Heart left ventricle (tissue), 16 donors: ENCODE data around the gene GFI1B. TPM values are rescaled to one million over a fixed set of nuclear protein-coding genes. Genes with fewer than 3 reads are reported as not detected.
"Not testable (repeated sequence)": the region's sequence is repeated elsewhere in the genome, so short reads cannot be mapped to it uniquely, and the experiment has no call there.

Experiments
- ATAC-seq, 4 donors: fragments of 200-7000 bp; cut with Tn5 transposase; one replicate each; pipeline ENCODE4 v1.9.1; 2020 to 2022; ENCODE audit warnings: moderate library complexity in 4 of 4, mild to moderate bottlenecking in 3 of 4, moderate number of reproducible peaks in 1 of 4
- DNase-seq, 5 donors: peaks; one replicate each; pipeline ENCODE4 v3.0.0-alpha.2; 2020
- H3K27ac ChIP-seq, 12 donors: fragments of 200-600 bp; sonication (generic) in 4 of 12; one replicate each; pipeline versions ENCODE4 v1.5.0 to v1.8.0; 2016 to 2022; ENCODE audit warnings: mild to moderate bottlenecking in 2 of 12
- H3K27me3 ChIP-seq, 9 donors: fragments of 200-600 bp; sonication (generic) in 2 of 9; one replicate each; pipeline versions ENCODE4 v1.5.1 to v1.8.0; 2016 to 2022; ENCODE audit warnings: mild to moderate bottlenecking in 3 of 9
- H3K36me3 ChIP-seq, 9 donors: fragments of 200-600 bp; sonication (generic) in 2 of 9; one replicate each; pipeline versions ENCODE4 v1.5.0 to v1.8.0; 2018 to 2022; ENCODE audit warnings: mild to moderate bottlenecking in 2 of 9
- H3K4me1 ChIP-seq, 12 donors: fragments of 200-600 bp; sonication (generic) in 4 of 12; one replicate each; pipeline versions ENCODE4 v1.5.0 to v1.8.0; 2016 to 2022; ENCODE audit warnings: mild to moderate bottlenecking in 3 of 12
- H3K4me3 ChIP-seq, 12 donors: fragments of 200-600 bp; sonication (generic) in 4 of 12; one replicate each; pipeline versions ENCODE4 v1.5.0 to v1.8.0; 2017 to 2022; ENCODE audit warnings: mild to moderate bottlenecking in 9 of 12, moderate library complexity in 4 of 12
- H3K9me3 ChIP-seq, 12 donors: fragments of 200-600 bp; sonication (generic) in 4 of 12; one replicate each; pipeline versions ENCODE4 v1.5.0 to v1.8.0; 2016 to 2022; ENCODE audit warnings: mild to moderate bottlenecking in 1 of 12
- CTCF ChIP-seq, 12 donors: fragments of 200-600 bp; sonication (generic) in 4 of 12; IDR thresholded peaks; one replicate each; pipeline versions ENCODE4 v1.5.0 to v1.8.0; 2018 to 2022; ENCODE audit warnings: antibody characterized with exemption in 12 of 12, mild to moderate bottlenecking in 5 of 12
- POLR2A ChIP-seq, 2 donors: fragments of 450-650 bp; IDR thresholded peaks; one replicate each; pipeline ENCODE4 v1.6.1; 2017; ENCODE audit warnings: antibody characterized with exemption in 2 of 2, mild to moderate bottlenecking in 2 of 2, moderate library complexity in 2 of 2
- WGBS, 4 donors: extraction: QIAGEN DNeasy Blood & Tissue Kit in 2 of 4; methylation state at CpG; one replicate each; pipeline versions ENCODE4 v1.1.5 to v1.1.7; 2013 to 2018; 5-methylcytosine and 5-hydroxymethylcytosine counted together
- intact Hi-C, 10 donors: fragments of 100-400 bp; cut with DNase I; formaldehyde crosslinking; loops; one replicate each; pipeline versions ENCODE4 v1.11.1 to v1.14.2; 2022
- polyA plus RNA-seq, 2 donors: library from polyadenylated mRNA; stranded (reverse); fragments of 200-250 nt; gene quantifications; one replicate each; pipeline ENCODE4 v1.2.3, GENCODE V29; 2013
- total RNA-seq, 9 donors: library from RNA; depleted of rRNA in 2 of 9; stranded (reverse); fragments of >200 nt in 2 of 9; fragmentation: NEBNext Ultra II Directional in 3 of 9; extraction: Animal tissue kit (Norgen Biotek cat#: 25700) in 3 of 9; gene quantifications; one replicate each; pipeline versions ENCODE4 v1.1.0 to v1.2.4, GENCODE V29; 2016 to 2023
- donor health status: ischemic (EF 13 %, LVEDD 7.1; RV severe dilation, severe dysfunction).
- donor health status: healthy with polysubstance abuse.
- donor health status: DM: no; HTN: yes; CAD: no.
- donor health status: DM: no; HTN: no; CAD: no.
- donor health status: ischemic (EF 25% LVEDD 6.9; RV normal size, moderate dysfunction).
- donor health status: ischemic (EF 25% LVEDD 5.7; RV mildly dilated, moderate dysfunction).
- donor health status: healthy.
- donor health status: DM: yes; HTN: yes; CAD: no.
- donor health status: ischemic (EF 35%, LVEDD 5.7; RV mildly dilated, moderate dysfunction).
- donor health status: nonischemic (EF 11% LVEDD 7.7; RV severe dilation, severe dysfunction).
- donor health status: DM: yes; HTN: yes; CAD: no.
- donor health status: PGD.
- donor health status: ischemic (EF 29% LVEDD 5.4; RV normal size, mild dysfunction).
- donor health status: nonischemic (EF 23%, LVEDD 6.1; RV moderate dilation, normal function).

The GFI1B gene
- total and polyA plus RNA-seq, 11 donors: 0.06 to 0.39 (median 0.31) TPM; not detected in 6

DNA sequence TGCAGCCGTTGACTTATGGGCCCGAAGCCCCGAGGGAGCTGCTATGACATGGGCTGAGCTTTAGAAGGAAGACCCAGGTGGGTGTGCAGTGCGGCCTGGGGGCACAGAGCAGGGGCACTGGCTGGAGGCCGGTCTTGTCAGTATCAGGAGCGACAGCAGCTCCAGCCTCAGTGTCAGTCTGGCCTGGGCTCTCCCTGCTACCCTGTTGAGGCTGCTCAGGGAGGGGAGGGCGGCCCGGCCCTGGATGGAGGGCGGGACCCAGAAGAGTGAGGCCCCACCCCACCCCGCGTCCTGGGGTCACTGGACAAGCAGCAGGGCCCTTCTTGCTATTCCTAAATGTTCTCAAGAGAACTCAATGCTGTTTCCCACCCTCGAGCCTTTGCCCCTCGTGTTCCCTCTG, 18.0 kb downstream of the GFI1B start:
- no peak overlapping the region for H3K27ac ChIP-seq
- ATAC-seq: no peak
- no peaks in the 10 kb centered on the region for H3K9me3 ChIP-seq
- H3K27me3 ChIP-seq: peaks cover 0 to 61% (median 10%) of the 10 kb centered on the region in 9 donors
- no peak overlapping the region for H3K4me3 ChIP-seq
- intact Hi-C loops: no loop called here
- 71 to 86% (median 76%) methylated on average over 13 of the region's 13 CpGs for WGBS, 4 donors
- DNase-seq: no peak
- TF ChIP-seq CTCF (IDR thresholded peaks at IDR 0.05) (no peak), POLR2A (IDR thresholded peaks at IDR 0.05) (no peak)
- H3K4me1 ChIP-seq: peaks cover 0 to 11% (median 0%) of the 10 kb centered on the region in 12 donors
- no peaks in the 10 kb centered on the region for H3K36me3 ChIP-seq

DNA sequence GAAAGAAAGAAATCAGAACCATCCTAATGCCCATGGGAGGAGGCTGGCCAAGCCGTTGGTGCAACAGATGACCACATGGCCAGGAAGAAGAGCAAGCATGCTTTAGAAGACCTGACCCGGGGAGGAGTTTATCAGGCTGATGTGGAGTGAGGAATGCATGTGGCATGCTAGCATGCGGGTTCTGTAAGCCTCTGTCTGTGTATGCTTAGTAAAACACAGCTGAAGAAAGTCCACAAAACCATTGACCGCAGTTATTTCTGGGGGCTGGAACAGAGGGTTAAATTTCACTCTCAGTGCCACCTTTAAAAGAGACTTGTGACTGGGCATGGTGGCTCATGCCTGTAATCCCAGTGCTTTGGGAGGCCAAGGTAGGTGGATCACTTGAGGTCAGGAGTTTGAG, 19.1 kb downstream of the GFI1B start:
- DNase-seq (no peak), ATAC-seq (no peak)
- H3K27ac ChIP-seq: no peak overlapping the region
- intact Hi-C loops: no loop called here
- peaks cover 0 to 61% (median 3%) of the 10 kb centered on the region in 9 donors for H3K27me3 ChIP-seq
- 44 to 57% (median 52%) methylated on average over 4 of the region's 4 CpGs for WGBS, 4 donors
- no peaks in the 10 kb centered on the region for H3K9me3 ChIP-seq
- TF ChIP-seq POLR2A (IDR thresholded peaks at IDR 0.05): no peak
- TF ChIP-seq CTCF (IDR thresholded peaks at IDR 0.05): no peak
- H3K4me1 ChIP-seq: peaks cover 0 to 11% (median 0%) of the 10 kb centered on the region in 12 donors
- H3K4me3 ChIP-seq: no peak overlapping the region
- H3K36me3 ChIP-seq: no peaks in the 10 kb centered on the region

DNA sequence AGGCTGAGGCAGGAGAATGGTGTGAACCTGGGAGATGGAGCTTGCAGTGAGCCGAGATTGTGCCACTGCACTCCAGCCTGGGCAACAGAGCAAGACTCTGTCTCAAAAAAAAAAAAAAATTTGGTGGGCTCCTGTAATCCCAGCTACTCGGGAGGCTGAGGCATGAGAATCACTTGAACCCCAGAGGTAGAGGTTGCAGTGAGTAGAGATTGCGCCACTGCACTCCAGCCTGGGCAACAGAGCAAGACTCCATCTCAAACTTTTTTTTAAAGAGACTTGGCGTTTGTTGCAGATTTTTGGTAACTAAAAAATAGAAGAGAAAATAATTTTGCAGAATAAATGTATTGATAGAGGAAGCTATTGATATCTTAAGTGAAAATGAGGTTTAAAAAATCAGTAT, 19.7 kb downstream of the GFI1B start:
- peaks cover 0 to 11% (median 0%) of the 10 kb centered on the region in 12 donors for H3K4me1 ChIP-seq

GRCh38 chr9:132998831-132999635, 20.5 kb downstream of the GFI1B start:
- TF ChIP-seq POLR2A (IDR thresholded peaks at IDR 0.05) (no peak), CTCF (IDR thresholded peaks at IDR 0.05) (no peak)
- DNase-seq: no peak
- Histone ChIP-seq H3K36me3 (no peaks in the 10 kb centered on the region), H3K27ac (no peak overlapping the region), H3K9me3 (no peaks in the 10 kb centered on the region), H3K4me3 (no peak overlapping the region), H3K27me3 (peaks cover 0 to 66% (median 3%) of the 10 kb centered on the region in 9 donors), H3K4me1 (peaks cover 0 to 11% (median 0%) of the 10 kb centered on the region in 12 donors)
- peak in 3 of 4 donors; percentile 46 to 62 (median 52) for ATAC-seq
- 30 to 43% (median 35%) methylated on average over 14 to 18 of the region's 18 CpGs for WGBS, 4 donors
- intact Hi-C loops: no loop called here

More for the DNA sequence above, 19.7 kb downstream of the GFI1B start:
- H3K36me3 ChIP-seq, intact Hi-C loops, H3K4me3 ChIP-seq, H3K27ac ChIP-seq, ATAC-seq, H3K9me3 ChIP-seq, DNase-seq: not testable (repeated sequence)
- peaks cover 0 to 66% (median 3%) of the 10 kb centered on the region in 9 donors for H3K27me3 ChIP-seq
- 74 to 92% (median 80%) methylated on average over 4 of the region's 4 CpGs for WGBS, 4 donors
